H9 (cell line): Measurements from ENCODE around the gene ABCA10. TPM values are rescaled to one million over a fixed set of nuclear protein-coding genes. Genes with fewer than 3 reads are reported as not detected.

Experiments
- DNase-seq: peaks from one replicate; pipeline ENCODE4 v3.0.0-alpha.2; 2017
- H2AFZ ChIP-seq: one replicate; pipeline ENCODE4 v1.6.1; 2013; ENCODE audit warnings: mild to moderate bottlenecking, low read length, control low read depth, moderate library complexity
- H2AK5ac ChIP-seq: 2 replicates; pipeline ENCODE4 v1.6.1; 2013; ENCODE audit warnings: low read length, control low read depth, mixed read lengths; ENCODE audit not compliant: insufficient read length
- H2BK120ac ChIP-seq: one replicate; pipeline ENCODE4 v1.6.1; 2013; ENCODE audit warnings: low read depth, mild to moderate bottlenecking, low read length, control low read depth, inconsistent platforms; ENCODE audit not compliant: poor library complexity, severe bottlenecking
- H2BK12ac ChIP-seq: 2 replicates; pipeline ENCODE4 v1.6.1; 2013; ENCODE audit warnings: low read length, control low read depth, mixed read lengths, low read depth; ENCODE audit not compliant: insufficient read length
- H2BK15ac ChIP-seq: 2 replicates; pipeline ENCODE4 v1.6.1; 2013; ENCODE audit warnings: low read depth, low read length, control low read depth
- H2BK20ac ChIP-seq: one replicate; pipeline ENCODE4 v1.6.1; 2013; ENCODE audit warnings: low read depth, mild to moderate bottlenecking, low read length, control low read depth, inconsistent platforms; ENCODE audit not compliant: poor library complexity, severe bottlenecking
- H2BK5ac ChIP-seq: 2 replicates; pipeline ENCODE4 v1.6.1; 2013; ENCODE audit warnings: low read length, control low read depth, mixed read lengths; ENCODE audit not compliant: insufficient read length
- H3K14ac ChIP-seq: 2 replicates; pipeline ENCODE4 v1.6.1; 2013; ENCODE audit warnings: low read length, control low read depth; ENCODE audit not compliant: insufficient read depth
- H3K18ac ChIP-seq: 2 replicates; pipeline ENCODE4 v1.6.1; 2013; ENCODE audit warnings: low read depth, mild to moderate bottlenecking, mixed read lengths, low read length, control low read depth; ENCODE audit not compliant: insufficient read length
- H3K23ac ChIP-seq: 2 replicates; pipeline ENCODE4 v1.6.1; 2013; ENCODE audit warnings: low read length, control low read depth, mixed read lengths, low read depth; ENCODE audit not compliant: insufficient read length
- H3K23me2 ChIP-seq: 2 replicates; pipeline ENCODE4 v1.6.1; 2013; ENCODE audit warnings: low read depth, mild to moderate bottlenecking, mixed read lengths, low read length, control low read depth; ENCODE audit not compliant: insufficient read length, poor library complexity, severe bottlenecking
- H3K27ac ChIP-seq: 2 replicates; pipeline ENCODE4 v1.5.1; 2013; ENCODE audit warnings: low read length, control low read depth, mixed read lengths, low read depth; ENCODE audit not compliant: insufficient read length
- H3K27me3 ChIP-seq: 2 replicates; pipeline ENCODE4 v1.6.1; 2013; ENCODE audit warnings: low read length, control low read depth, inconsistent platforms; ENCODE audit not compliant: insufficient read depth
- H3K4ac ChIP-seq: 2 replicates; pipeline ENCODE4 v1.6.1; 2013; ENCODE audit warnings: low read depth, mild to moderate bottlenecking, control low read depth, inconsistent platforms, low read length, moderate library complexity
- H3K4me1 ChIP-seq: 2 replicates; pipeline ENCODE4 v1.6.1; 2013; ENCODE audit warnings: low read length, control low read depth, inconsistent platforms; ENCODE audit not compliant: insufficient read depth
- H3K4me2 ChIP-seq: 2 replicates; pipeline ENCODE4 v1.6.1; 2013; ENCODE audit warnings: low read length, control low read depth, mixed read lengths; ENCODE audit not compliant: insufficient read length, insufficient read depth
- H3K56ac ChIP-seq: 2 replicates; pipeline ENCODE4 v1.6.1; 2013; ENCODE audit warnings: low read depth, mild to moderate bottlenecking, mixed read lengths, low read length, control low read depth; ENCODE audit not compliant: insufficient read length
- H3K79me1 ChIP-seq: 2 replicates; pipeline ENCODE4 v1.6.1; 2013; ENCODE audit warnings: low read depth, mild to moderate bottlenecking, moderate library complexity, low read length, control low read depth, inconsistent platforms; ENCODE audit not compliant: insufficient read depth, poor library complexity, severe bottlenecking
- H3K79me2 ChIP-seq: 2 replicates; pipeline ENCODE4 v1.6.1; 2013; ENCODE audit warnings: low read length, control low read depth, inconsistent platforms; ENCODE audit not compliant: insufficient read depth
- H3K9ac ChIP-seq: 2 replicates; pipeline ENCODE4 v1.6.1; 2013; ENCODE audit warnings: low read length, control low read depth, mixed read lengths; ENCODE audit not compliant: insufficient read length; ENCODE audit errors: extremely low read depth
- H3K9me3 ChIP-seq: one replicate; pipeline ENCODE4 v1.6.1; 2013; ENCODE audit warnings: low read depth, low read length, inconsistent platforms; ENCODE audit not compliant: control insufficient read depth
- H3T11ph ChIP-seq: one replicate; pipeline ENCODE4 v1.6.1; 2013; ENCODE audit warnings: mild to moderate bottlenecking, low read length, control low read depth, inconsistent platforms
- H4K20me1 ChIP-seq: one replicate; pipeline ENCODE4 v1.6.1; 2013; ENCODE audit not compliant: control insufficient read depth, insufficient read length, insufficient read depth
- H4K5ac ChIP-seq: 2 replicates; pipeline ENCODE4 v1.6.1; 2013; ENCODE audit warnings: low read depth, mild to moderate bottlenecking, mixed read lengths, low read length, control low read depth; ENCODE audit not compliant: insufficient read length
- H4K8ac ChIP-seq: replicated peaks from 2 replicates; pipeline ENCODE4 v1.6.1; 2013; ENCODE audit warnings: low read length, control low read depth, mixed read lengths, low read depth; ENCODE audit not compliant: insufficient read length
- H4K91ac ChIP-seq: 2 replicates; pipeline ENCODE4 v1.6.1; 2013; ENCODE audit warnings: low read depth, mild to moderate bottlenecking, moderate library complexity, mixed read lengths, low read length, control low read depth; ENCODE audit not compliant: insufficient read length
- H3K27ac Mint-ChIP-seq, 3 experiments: 2 replicates in 2 of 3; 3 replicates in 1 of 3; pipeline ENCODE4 v1.8.0; 2020 to 2021; ENCODE audit warnings: mixed read lengths in 3 of 3, mild to moderate bottlenecking in 1 of 3, moderate library complexity in 1 of 3
- H3K27me3 Mint-ChIP-seq: 2 replicates; pipeline ENCODE4 v1.8.0; 2021; ENCODE audit warnings: low read depth, mild to moderate bottlenecking, moderate library complexity, mixed read lengths
- H3K36me3 Mint-ChIP-seq, 3 experiments: 2 replicates in 2 of 3; 3 replicates in 1 of 3; pipeline ENCODE4 v1.8.0; 2020 to 2021; ENCODE audit warnings: low read depth in 3 of 3, mixed read lengths in 3 of 3; ENCODE audit not compliant: insufficient read depth in 1 of 3
- H3K4me1 Mint-ChIP-seq, 2 experiments: 2 replicates each; pipeline ENCODE4 v1.8.0; 2020; ENCODE audit warnings: mixed read lengths in 2 of 2
- H3K4me3 Mint-ChIP-seq, 2 experiments: 2 replicates in 1 of 2; 3 replicates in 1 of 2; pipeline ENCODE4 v1.8.0; 2020 to 2021; ENCODE audit warnings: mild to moderate bottlenecking in 2 of 2, mixed read lengths in 2 of 2, moderate library complexity in 1 of 2
- H3K9me3 Mint-ChIP-seq, 2 experiments: 2 replicates in 1 of 2; 3 replicates in 1 of 2; pipeline ENCODE4 v1.8.0; 2020; ENCODE audit warnings: mild to moderate bottlenecking in 2 of 2, mixed read lengths in 2 of 2, moderate library complexity in 1 of 2
- CTCF ChIP-seq: fragments of 200-600 bp; sonication (generic); conservative IDR thresholded peaks from 3 replicates; pipeline ENCODE4 v1.8.0; 2021; ENCODE audit warnings: antibody characterized with exemption, mild to moderate bottlenecking
- total RNA-seq: library from RNA; stranded (reverse); gene quantifications from 2 replicates; pipeline ENCODE4 v1.2.1, GENCODE V29; 2021

The ABCA10 gene
- total RNA-seq, 1 experiment from 2014 or later = not detected

GRCh38 chr17:69159418-69159817, 69.2 kb downstream of the ABCA10 start:
- no peaks in the 10 kb centered on the region for H3K36me3 Mint-ChIP-seq
- H2BK5ac ChIP-seq = no peak overlapping the region
- no peak overlapping the region for H2BK15ac ChIP-seq
- H3K23ac ChIP-seq = no peak overlapping the region
- no peaks in the 10 kb centered on the region; a peak in 1 of 5 replicates for H3K9me3 Mint-ChIP-seq
- no peaks in the 10 kb centered on the region for H3K79me1 ChIP-seq
- H3K4me3 Mint-ChIP-seq = no peak overlapping the region
- H2BK120ac ChIP-seq = no peak overlapping the region
- H4K20me1 ChIP-seq = no peaks in the 10 kb centered on the region
- H3K9ac ChIP-seq = no peak overlapping the region
- H3K4me1 ChIP-seq = no peaks in the 10 kb centered on the region
- no peak overlapping the region for H4K8ac ChIP-seq
- H3T11ph ChIP-seq = no peak overlapping the region
- H3K27me3 Mint-ChIP-seq = no peaks in the 10 kb centered on the region
- no peak overlapping the region for H2BK20ac ChIP-seq
- H2AK5ac ChIP-seq = no peak overlapping the region
- no peak overlapping the region for H2AFZ ChIP-seq
- H4K5ac ChIP-seq = no peak overlapping the region
- no peak overlapping the region for H3K27ac ChIP-seq
- TF ChIP-seq CTCF = no peak
- H3K18ac ChIP-seq = no peak overlapping the region
- H3K27me3 ChIP-seq = no peaks in the 10 kb centered on the region
- H2BK12ac ChIP-seq = no peak overlapping the region
- H3K4me1 Mint-ChIP-seq = no peaks in the 10 kb centered on the region
- no peak for DNase-seq
- no peak overlapping the region for H3K14ac ChIP-seq
- H4K91ac ChIP-seq = no peak overlapping the region
- no peaks in the 10 kb centered on the region for H3K23me2 ChIP-seq
- H3K56ac ChIP-seq = no peak overlapping the region
- H3K27ac Mint-ChIP-seq = no peak overlapping the region
- H3K79me2 ChIP-seq = no peaks in the 10 kb centered on the region
- H3K4me2 ChIP-seq = no peak overlapping the region
- H3K9me3 ChIP-seq = no peaks in the 10 kb centered on the region
- no peak overlapping the region for H3K4ac ChIP-seq
